HepG2 (cell line): ENCODE results near the gene VEGFA. TPM values are rescaled to one million over a fixed set of nuclear protein-coding genes. Genes with fewer than 3 reads are reported as not detected.

Source experiments
- AHDC1 ChIP-seq: sonication (generic); formaldehyde crosslinking; IDR thresholded peaks from 2 replicates; pipeline ENCODE4 v1.5.1; 2020; ENCODE audit warnings: mild to moderate bottlenecking, missing genetic modification reagents, borderline replicate concordance
- CCDC6 ChIP-seq: sonication (generic); formaldehyde crosslinking; IDR thresholded peaks from 2 replicates; pipeline ENCODE4 v1.8.1; 2022; ENCODE audit warnings: mild to moderate bottlenecking, missing genetic modification reagents, moderate library complexity
- CEBPG ChIP-seq: IDR thresholded peaks from 2 replicates; pipeline ENCODE4 v1.6.1; 2016
- DNMT3B ChIP-seq: conservative IDR thresholded peaks from 2 replicates; pipeline ENCODE4 v1.6.1; 2016; ENCODE audit warnings: missing biosample characterization, control low read depth
- E2F1 ChIP-seq: sonication (generic); formaldehyde crosslinking; IDR thresholded peaks from 2 replicates; pipeline ENCODE4 v1.5.0; 2020; ENCODE audit warnings: missing genetic modification reagents
- FOSL1 ChIP-seq: sonication (generic); formaldehyde crosslinking; IDR thresholded peaks from 2 replicates; pipeline ENCODE4 v1.9.0; 2021; ENCODE audit warnings: missing genetic modification reagents, borderline replicate concordance
- GTF3A ChIP-seq: sonication (generic); formaldehyde crosslinking; conservative IDR thresholded peaks from 2 replicates; pipeline ENCODE4 v1.4.0; 2020; ENCODE audit warnings: mild to moderate bottlenecking, missing genetic modification reagents
- HHEX ChIP-seq: IDR thresholded peaks from 2 replicates; pipeline ENCODE4 v1.6.1; 2016; ENCODE audit warnings: control low read depth
- HNF1B ChIP-seq: sonication (generic); formaldehyde crosslinking; IDR thresholded peaks from 2 replicates; pipeline ENCODE4 v1.5.1; 2020; ENCODE audit warnings: mild to moderate bottlenecking, moderate library complexity, missing genetic modification reagents
- NFE2L2 ChIP-seq: fragments of 150-350 bp; IDR thresholded peaks from 2 replicates; pipeline ENCODE4 v1.6.1; 2014; ENCODE audit warnings: low read length
- PAWR ChIP-seq: sonication (generic); formaldehyde crosslinking; IDR thresholded peaks from 2 replicates; pipeline ENCODE4 v1.4.0; 2020; ENCODE audit warnings: missing genetic modification reagents, mild to moderate bottlenecking, borderline replicate concordance
- SMAD3 ChIP-seq: sonication (generic); formaldehyde crosslinking; IDR thresholded peaks from 2 replicates; pipeline ENCODE4 v1.4.0; 2020; ENCODE audit warnings: missing genetic modification reagents
- ZNF253 ChIP-seq: sonication (generic); formaldehyde crosslinking; IDR thresholded peaks from 2 replicates; pipeline ENCODE4 v1.8.0; 2022; ENCODE audit warnings: mild to moderate bottlenecking, missing genetic modification reagents, borderline replicate concordance
- ZNF274 ChIP-seq: sonication (generic); formaldehyde crosslinking; IDR thresholded peaks from 2 replicates; pipeline ENCODE4 v1.5.1; 2020; ENCODE audit warnings: mild to moderate bottlenecking, missing genetic modification reagents
- ZNF432 ChIP-seq: sonication (generic); formaldehyde crosslinking; IDR thresholded peaks from 2 replicates; pipeline ENCODE4 v1.5.0; 2020; ENCODE audit warnings: missing genetic modification reagents, mild to moderate bottlenecking, borderline replicate concordance
- ZNF451 ChIP-seq: sonication (generic); formaldehyde crosslinking; IDR thresholded peaks from 2 replicates; pipeline ENCODE4 v1.5.0; 2020; ENCODE audit warnings: mild to moderate bottlenecking, missing genetic modification reagents
- ZNF710 ChIP-seq: sonication (generic); formaldehyde crosslinking; IDR thresholded peaks from 2 replicates; pipeline ENCODE4 v1.5.0; 2020; ENCODE audit warnings: mild to moderate bottlenecking, missing genetic modification reagents, borderline replicate concordance
- ZNF761 ChIP-seq: sonication (generic); formaldehyde crosslinking; conservative IDR thresholded peaks from 2 replicates; pipeline ENCODE4 v1.4.0; 2020; ENCODE audit warnings: mild to moderate bottlenecking, missing genetic modification reagents
- ZSCAN21 ChIP-seq: sonication (generic); formaldehyde crosslinking; IDR thresholded peaks from 2 replicates; pipeline ENCODE4 v1.8.0; 2022; ENCODE audit warnings: mild to moderate bottlenecking, missing genetic modification reagents, moderate library complexity, borderline replicate concordance
- polyA plus RNA-seq, 8 experiments: library from polyadenylated mRNA; depleted of rRNA in 3 of 8; stranded (reverse) in 7 of 8; unstranded in 1 of 8; fragments of >200 nt; fragmentation: Illumina TruSeq in 4 of 8; extraction: Trizol in 4 of 8; gene quantifications; 2 replicates each; pipeline versions ENCODE4 v1.2.1 to v1.2.3, GENCODE V29; 2011 to 2016; ENCODE audit warnings: low read depth in 4 of 8, missing spikeins in 1 of 8, mixed read lengths in 1 of 8; ENCODE audit not compliant: insufficient read depth in 1 of 8
- total RNA-seq, 5 experiments: library from RNA; depleted of rRNA; stranded (reverse); fragments of >200 nt; fragmentation: Illumina TruSeq; extraction: Trizol; gene quantifications; 2 replicates each; pipeline ENCODE4 v1.2.3, GENCODE V29; 2016; ENCODE audit warnings: low read depth in 1 of 5

Gene VEGFA
- total and polyA plus RNA-seq, 2 of the 13 experiments (the other 11 are each of a cell fraction or from before 2014, with no cell fraction given), result 68.1 to 629 TPM

GRCh38 chr6:43771210-43771857 lies 1.3 kb downstream of the VEGFA start (continued):
- TF ChIP-seq AHDC1 (CRISPR knock-in tag), result no peak; the same call in 1 of the 2 replicates
- TF ChIP-seq HHEX, result peak; percentile 61; the same call in 1 of the 2 replicates
- TF ChIP-seq ZNF451, result no peak; the same call in 1 of the 2 replicates
- peak; percentile 89; the same call in 1 of the 2 replicates for TF ChIP-seq ZNF274 (CRISPR knock-in tag)
- no peak for TF ChIP-seq HNF1B (CRISPR knock-in tag)
- 0 out of 2 replicates have a peak, but pooled peaks have one; percentile 55 for TF ChIP-seq ZNF432
- TF ChIP-seq FOSL1 (CRISPR knock-in tag), result no peak
- TF ChIP-seq ZNF761, result 0 out of 2 replicates have a peak, but pooled peaks have one; percentile 64
- no peak; the same call in 1 of the 2 replicates for TF ChIP-seq CEBPG (CRISPR knock-in tag)
- no peak for TF ChIP-seq PAWR (CRISPR knock-in tag)
- TF ChIP-seq ZSCAN21 (CRISPR knock-in tag), result no peak
- TF ChIP-seq ZNF253 (CRISPR knock-in tag), result peak; percentile 19; the same call in 1 of the 2 replicates
- peak; percentile 82 for TF ChIP-seq ZNF710 (CRISPR knock-in tag)
- TF ChIP-seq NFE2L2, result no peak
- peak; percentile 81; the same call in 1 of the 2 replicates for TF ChIP-seq GTF3A (CRISPR knock-in tag)
- TF ChIP-seq CCDC6 (CRISPR knock-in tag), result peak; percentile 74; the same call in 1 of the 2 replicates
- peak; percentile 75; the same call in 1 of the 2 replicates for TF ChIP-seq E2F1
- TF ChIP-seq SMAD3 (CRISPR knock-in tag), result no peak
- no peak; the same call in 1 of the 2 replicates for TF ChIP-seq DNMT3B (CRISPR knock-in tag)
